Anterior cingulate cortex (tissue), 58 donors: ENCODE data around the gene GGPS1.
"Not testable (repeated sequence)": the region's sequence is repeated elsewhere in the genome, so short reads cannot be mapped to it uniquely, and the experiment has no call there.

Experiments used
- DNase-seq, 58 donors: peaks; one replicate each; lab custom pipeline; 2025; lab: John Stamatoyannopoulos, UW

Gene GGPS1

GRCh38 chr1:235336903-235337302, 8.5 kb downstream of the GGPS1 start:
- DNase-seq, result no peak

DNA sequence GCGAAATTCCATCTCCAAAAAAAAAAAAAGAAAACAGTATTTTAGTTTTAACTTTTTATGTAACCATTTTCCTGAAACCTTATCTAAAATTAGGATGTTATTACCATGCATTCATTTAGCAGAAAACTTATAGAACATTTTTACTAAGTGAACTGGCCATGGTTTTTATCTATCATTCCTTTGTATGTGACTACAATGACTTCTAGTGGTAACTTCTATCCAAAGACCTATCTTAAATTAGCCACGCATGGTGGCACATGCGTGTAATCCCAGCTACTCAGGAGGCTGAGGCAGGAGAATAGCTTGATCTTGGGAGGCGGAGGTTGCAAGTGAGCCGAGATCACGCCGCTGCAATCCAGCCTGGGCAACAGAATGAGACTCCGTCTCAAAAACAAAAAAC, 11.4 kb downstream of the GGPS1 start:
- DNase-seq, result no peak

DNA sequence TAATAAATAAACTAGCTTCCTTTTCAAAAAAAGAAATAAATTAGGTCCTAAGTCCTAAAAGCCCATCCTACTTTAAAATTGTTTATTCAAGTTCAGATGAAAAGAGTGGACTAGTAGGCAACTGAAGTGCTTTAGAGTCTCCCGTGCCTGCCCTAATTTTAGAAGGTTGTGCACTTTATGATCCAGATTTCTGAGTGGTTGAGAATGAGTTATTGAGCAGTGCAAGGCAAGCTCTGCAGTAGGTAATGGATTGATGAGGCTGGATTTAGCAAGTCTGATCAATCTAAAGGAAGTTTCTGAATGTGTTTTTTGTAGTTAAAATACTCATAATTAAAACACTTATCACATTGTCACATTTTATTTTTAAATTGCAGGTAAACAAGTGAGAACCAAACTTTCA, 13.0 kb downstream of the GGPS1 start:
- no peak for DNase-seq

DNA sequence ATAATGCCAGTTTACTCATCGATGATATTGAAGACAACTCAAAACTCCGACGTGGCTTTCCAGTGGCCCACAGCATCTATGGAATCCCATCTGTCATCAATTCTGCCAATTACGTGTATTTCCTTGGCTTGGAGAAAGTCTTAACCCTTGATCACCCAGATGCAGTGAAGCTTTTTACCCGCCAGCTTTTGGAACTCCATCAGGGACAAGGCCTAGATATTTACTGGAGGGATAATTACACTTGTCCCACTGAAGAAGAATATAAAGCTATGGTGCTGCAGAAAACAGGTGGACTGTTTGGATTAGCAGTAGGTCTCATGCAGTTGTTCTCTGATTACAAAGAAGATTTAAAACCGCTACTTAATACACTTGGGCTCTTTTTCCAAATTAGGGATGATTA, 13.7 kb downstream of the GGPS1 start:
- DNase-seq, result no peak

GRCh38 chr1:235342471-235342870, 14.1 kb downstream of the GGPS1 start:
- no peak for DNase-seq

DNA sequence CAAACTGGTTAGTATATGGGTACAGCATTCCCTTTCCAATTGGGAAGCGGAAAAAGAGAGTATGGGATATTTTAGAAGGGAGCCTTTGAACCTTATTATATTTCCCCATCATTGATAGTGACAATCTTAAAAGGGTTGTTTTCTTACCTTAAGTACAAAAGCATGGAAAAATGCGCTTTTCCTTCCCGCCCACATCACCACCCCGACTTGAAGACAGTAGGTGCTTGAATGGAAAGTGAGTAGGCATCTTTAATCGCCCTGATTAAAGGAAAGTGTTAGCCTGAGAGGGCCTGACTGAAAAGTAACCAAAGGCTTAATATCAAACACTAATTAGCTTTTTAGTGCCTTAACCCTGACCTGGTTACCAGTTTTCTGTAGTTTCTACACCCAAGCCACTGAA, 15.4 kb downstream of the GGPS1 start:
- no peak for DNase-seq

- no peak for DNase-seq
Measured at GRCh38 chr1:235351441-235351840, 23.1 kb downstream of the GGPS1 start.

DNA sequence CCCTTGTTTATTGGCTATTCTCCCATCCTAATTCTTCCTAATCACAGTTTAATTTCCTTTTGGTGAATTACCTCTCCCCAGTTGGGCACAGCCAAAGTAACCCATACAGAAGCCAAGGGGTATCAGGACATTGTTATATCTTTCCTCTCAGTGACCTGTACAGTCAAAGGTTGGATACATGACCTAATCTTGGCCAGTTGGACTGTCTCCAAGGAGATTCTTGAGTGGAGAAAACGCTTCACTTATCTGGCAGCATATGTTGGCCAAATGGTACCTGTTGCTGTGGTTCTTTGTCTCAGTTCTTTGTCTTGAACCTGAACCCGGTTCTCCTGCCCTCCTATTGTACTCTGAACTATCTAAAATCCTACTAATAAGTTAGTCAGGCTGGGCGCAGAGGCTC, 23.5 kb downstream of the GGPS1 start:
- no peak for DNase-seq

- DNase-seq, result no peak
Measured at GRCh38 chr1:235357485-235358373, 29.4 kb downstream of the GGPS1 start.

GRCh38 chr1:235358899-235359298, 30.5 kb downstream of the GGPS1 start:
- no peak for DNase-seq

GRCh38 chr1:235364189-235364588, 35.8 kb downstream of the GGPS1 start:
- not testable (repeated sequence) for DNase-seq

DNA sequence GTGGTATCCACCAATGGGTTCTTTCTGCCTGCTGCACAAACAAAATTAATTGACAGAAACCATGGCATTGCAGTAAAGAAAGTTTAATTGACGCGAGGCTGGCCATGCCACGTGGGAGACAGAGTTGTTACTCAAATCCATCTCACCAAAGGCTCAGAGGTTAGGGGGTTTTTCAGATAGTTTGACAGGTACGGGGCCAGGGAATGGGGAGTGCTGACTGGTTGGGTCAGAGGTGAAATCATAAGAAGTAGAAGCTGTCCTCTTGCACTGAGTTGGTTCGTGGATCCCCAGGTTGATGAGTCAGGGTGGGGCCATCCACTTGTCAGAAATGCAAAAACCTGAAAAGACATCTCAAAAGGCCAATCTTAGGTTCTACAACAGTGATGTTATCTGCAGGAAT, 37.9 kb downstream of the GGPS1 start:
- DNase-seq, result no peak

GRCh38 chr1:235367000-235367908, 38.9 kb downstream of the GGPS1 start, which contains the start of gene TBCE:
Gene TBCE (plus strand): TSS chr1:235367427. CDS start chr1:235380050, 12,623 bp downstream.
- DNase-seq, result peak; percentile 48 to 97 (median 91)

DNA sequence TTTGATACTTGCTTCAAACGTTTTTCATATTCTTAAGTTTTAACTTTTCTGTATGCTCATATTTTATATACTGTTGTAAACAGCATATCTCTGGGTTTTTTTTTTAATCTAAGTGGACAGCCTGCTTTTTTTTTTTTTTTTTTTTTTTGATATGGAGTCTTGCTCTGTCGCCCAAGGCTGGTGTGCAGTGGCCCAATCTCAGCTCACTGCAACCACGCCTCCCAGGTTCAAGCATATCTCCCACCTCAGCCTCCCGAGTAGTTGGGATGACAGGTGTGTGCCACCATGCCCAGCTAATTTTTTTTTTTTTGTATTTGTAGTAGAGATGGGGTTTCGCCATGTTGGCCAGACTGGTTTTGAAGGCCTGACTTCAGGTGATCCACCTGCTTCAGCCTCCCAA, 40.1 kb downstream of the GGPS1 start:
- no peak for DNase-seq

DNA sequence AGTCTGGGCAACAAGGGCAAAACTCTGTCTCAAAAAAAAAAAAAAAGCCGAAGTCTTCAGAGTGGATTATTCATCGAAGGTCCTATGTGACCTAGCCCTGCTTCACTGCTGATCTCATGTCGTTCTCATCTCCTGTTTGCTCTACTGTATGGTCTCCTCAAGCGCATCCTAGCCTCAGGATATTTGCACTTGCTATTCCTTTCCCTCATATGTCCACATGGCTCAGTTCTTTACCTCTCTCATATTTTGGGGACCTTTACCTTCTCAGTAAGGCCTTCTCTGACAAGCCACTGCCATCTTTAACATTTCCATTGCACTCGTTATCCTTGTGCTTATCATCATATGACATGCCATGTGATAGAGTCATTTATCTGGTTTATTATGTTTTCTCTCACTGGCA, 41.4 kb downstream of the GGPS1 start:
- no peak for DNase-seq

GRCh38 chr1:235375919-235376605, 47.7 kb downstream of the GGPS1 start:
- DNase-seq, result no peak

DNA sequence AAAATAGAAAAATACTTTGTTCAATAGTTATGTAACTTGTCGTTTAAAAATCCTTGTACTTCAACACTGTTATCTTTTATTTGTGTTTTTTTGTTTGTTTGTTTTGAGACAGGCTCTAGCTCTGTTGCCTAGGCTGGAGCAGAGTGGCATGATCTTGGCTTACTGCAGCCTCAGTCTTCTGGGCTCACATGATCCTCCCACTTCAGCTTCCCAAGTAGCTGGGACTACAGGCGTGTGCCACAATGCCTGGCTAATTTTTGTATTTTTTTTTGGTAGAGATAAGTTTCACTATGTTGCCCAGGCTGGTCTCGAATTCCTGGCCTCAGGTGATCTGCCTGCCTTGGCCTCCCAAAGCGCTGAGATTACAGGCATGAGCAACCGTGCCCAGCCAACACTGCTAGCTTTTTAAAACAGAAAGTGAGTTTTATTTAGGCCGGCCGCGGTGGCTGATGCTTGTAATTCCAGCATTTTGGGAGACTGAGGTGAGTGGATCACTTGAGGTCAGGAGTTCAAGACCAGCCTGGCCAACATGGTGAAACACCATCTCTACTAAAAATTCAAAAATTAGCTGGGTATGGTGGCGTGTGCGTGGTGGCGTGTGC, 49.9 kb downstream of the GGPS1 start:
- DNase-seq, result not testable (repeated sequence)

DNA sequence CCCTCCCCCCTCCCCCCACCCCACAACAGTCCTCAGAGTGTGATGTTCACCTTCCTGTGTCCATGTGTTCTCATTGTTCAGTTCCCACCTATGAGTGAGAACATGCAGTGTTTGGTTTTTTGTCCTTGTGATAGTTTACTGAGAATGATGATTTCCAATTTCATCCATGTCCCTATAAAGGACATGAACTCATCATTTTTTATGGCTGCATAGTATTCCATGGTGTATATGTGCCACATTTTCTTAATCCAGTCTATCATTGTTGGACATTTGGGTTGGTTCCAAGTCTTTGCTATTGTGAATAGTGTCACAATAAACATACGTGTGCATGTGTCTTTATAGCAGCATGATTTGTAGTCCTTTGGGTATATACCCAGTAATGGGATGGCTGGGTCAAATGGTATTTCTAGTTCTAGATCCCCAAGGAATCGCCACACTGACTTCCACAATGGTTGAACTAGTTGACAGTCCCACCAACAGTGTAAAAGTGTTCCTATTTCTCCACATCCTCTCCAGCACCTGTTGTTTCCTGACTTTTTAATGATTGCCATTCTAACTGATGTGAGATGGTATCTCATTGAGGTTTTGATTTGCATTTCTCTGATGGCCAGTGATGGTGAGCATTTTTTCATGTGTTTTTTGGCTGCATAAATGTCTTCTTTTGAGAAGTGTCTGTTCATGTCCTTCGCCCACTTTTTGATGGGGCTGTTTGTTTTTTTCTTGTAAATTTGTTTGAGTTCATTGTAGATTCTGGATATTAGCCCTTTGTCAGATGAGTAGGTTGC, 53.8 kb downstream of the GGPS1 start:
- DNase-seq, result not testable (repeated sequence)

DNA sequence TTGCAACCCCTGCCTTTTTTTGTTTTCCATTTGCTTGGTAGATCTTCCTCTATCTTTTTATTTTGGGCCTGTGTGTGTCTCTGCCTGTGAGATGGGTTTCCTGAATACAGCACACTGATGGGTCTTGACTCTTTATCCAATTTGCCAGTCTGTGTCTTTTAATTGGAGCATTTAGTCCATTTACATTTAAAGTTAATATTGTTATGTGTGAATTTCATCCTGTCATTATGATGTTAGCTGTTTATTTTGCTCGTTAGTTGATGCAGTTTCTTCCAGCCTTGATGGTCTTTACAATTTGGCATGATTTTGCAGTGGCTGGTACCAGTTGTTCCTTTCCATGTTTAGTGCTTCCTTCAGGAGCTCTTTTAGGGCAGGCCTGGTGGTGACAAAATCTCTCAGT, 57.3 kb downstream of the GGPS1 start:
- not testable (repeated sequence) for DNase-seq
